Activated T-cell treated with anti-CD3 and anti-CD28 coated beads, Interleukin-2, amount 50 U/mL, for 4 hours (primary cell): ENCODE data around the gene AP1M1. TPM values are rescaled to one million over a fixed set of nuclear protein-coding genes. Genes with fewer than 3 reads are reported as not detected.
A peak's percentile ranks its signal among the peaks of the same experiment; 100 is the strongest.
"Not testable (repeated sequence)": the region's sequence is repeated elsewhere in the genome, so short reads cannot be mapped to it uniquely, and the experiment has no call there.

Experiments
- ATAC-seq, 2 donors: fragments of 200-7000 bp; cut with Tn5 transposase; one replicate each; pipeline ENCODE4 v1.10.0; 2021
- DNase-seq: peaks from one replicate; pipeline ENCODE4 v3.0.0-alpha.2; 2020
- H3K27me3 Mint-ChIP-seq: one replicate; pipeline ENCODE4 v1.8.0; 2021; ENCODE audit warnings: low read depth, mixed read lengths
- H3K36me3 Mint-ChIP-seq: one replicate; pipeline ENCODE4 v1.8.0; 2022; ENCODE audit warnings: mixed read lengths; ENCODE audit not compliant: insufficient read depth
- H3K4me1 Mint-ChIP-seq: one replicate; pipeline ENCODE4 v1.8.0; 2021; ENCODE audit warnings: low read depth, mixed read lengths
- H3K4me3 Mint-ChIP-seq: one replicate; pipeline ENCODE4 v1.8.0; 2021; ENCODE audit warnings: mild to moderate bottlenecking, moderate library complexity, mixed read lengths
- H3K9me3 Mint-ChIP-seq: one replicate; pipeline ENCODE4 v1.8.0; 2021; ENCODE audit warnings: mixed read lengths
- total RNA-seq, 3 donors: library from RNA; stranded (reverse); gene quantifications; one replicate each; pipeline ENCODE4 v1.2.1, GENCODE V29; 2021

Gene AP1M1
- total RNA-seq, 3 donors from 2014 or later: 93.4 to 109 (median 106) TPM

GRCh38 chr19:16167055-16167454, 30.7 kb upstream of the AP1M1 start:
- Mint-ChIP-seq H3K36me3 (no peaks in the 10 kb centered on the region), H3K4me3 (no peak overlapping the region), H3K4me1 (peaks cover 4% of the 10 kb centered on the region), H3K27me3 (no peaks in the 10 kb centered on the region), H3K9me3 (no peaks in the 10 kb centered on the region)
- ATAC-seq: no peak
- no peak for DNase-seq

GRCh38 chr19:16168465-16169081, 29.1 kb upstream of the AP1M1 start:
- peaks cover 4% of the 10 kb centered on the region for H3K4me1 Mint-ChIP-seq
- no peak overlapping the region for H3K4me3 Mint-ChIP-seq

GRCh38 chr19:16170134-16170533, 27.6 kb upstream of the AP1M1 start:
- no peak for ATAC-seq
- Mint-ChIP-seq H3K27me3 (no peaks in the 10 kb centered on the region), H3K9me3 (no peaks in the 10 kb centered on the region), H3K4me3 (no peak overlapping the region), H3K36me3 (no peaks in the 10 kb centered on the region), H3K4me1 (peaks cover 4% of the 10 kb centered on the region)
- no peak for DNase-seq

More at GRCh38 chr19:16168465-16169081, 29.1 kb upstream of the AP1M1 start:
- H3K36me3 Mint-ChIP-seq: no peaks in the 10 kb centered on the region
- ATAC-seq (peak in 1 of 2 donors; percentile 21), DNase-seq (no peak)
- H3K27me3 Mint-ChIP-seq: no peaks in the 10 kb centered on the region
- H3K9me3 Mint-ChIP-seq: no peaks in the 10 kb centered on the region

- ATAC-seq: no peak
Measured at GRCh38 chr19:16175954-16176353, 21.8 kb upstream of the AP1M1 start.

GRCh38 chr19:16178866-16179265, 18.8 kb upstream of the AP1M1 start:
- H3K27me3 Mint-ChIP-seq, H3K4me3 Mint-ChIP-seq, ATAC-seq, H3K9me3 Mint-ChIP-seq, DNase-seq, H3K4me1 Mint-ChIP-seq, H3K36me3 Mint-ChIP-seq: not testable (repeated sequence)

More at GRCh38 chr19:16175954-16176353, 21.8 kb upstream of the AP1M1 start:
- no peak overlapping the region for H3K4me3 Mint-ChIP-seq
- H3K9me3 Mint-ChIP-seq: no peaks in the 10 kb centered on the region
- DNase-seq: no peak
- H3K4me1 Mint-ChIP-seq: no peaks in the 10 kb centered on the region
- H3K27me3 Mint-ChIP-seq: no peaks in the 10 kb centered on the region
- H3K36me3 Mint-ChIP-seq: no peaks in the 10 kb centered on the region

GRCh38 chr19:16180611-16181010, 17.1 kb upstream of the AP1M1 start:
- Mint-ChIP-seq H3K4me1 (peaks cover 6% of the 10 kb centered on the region), H3K9me3 (no peaks in the 10 kb centered on the region), H3K36me3 (peaks cover 3% of the 10 kb centered on the region), H3K27me3 (no peaks in the 10 kb centered on the region), H3K4me3 (no peak overlapping the region)
- ATAC-seq (no peak), DNase-seq (no peak)

GRCh38 chr19:16184665-16185122, 13.0 kb upstream of the AP1M1 start:
- Mint-ChIP-seq H3K9me3 (no peaks in the 10 kb centered on the region), H3K4me3 (peak overlapping the region; percentile 100), H3K36me3 (peaks cover 12% of the 10 kb centered on the region), H3K27me3 (no peaks in the 10 kb centered on the region), H3K4me1 (peaks cover 28% of the 10 kb centered on the region)
- DNase-seq (no peak), ATAC-seq (no peak)

- DNase-seq (peak; percentile 97), ATAC-seq (peak; percentile 94)
- H3K4me3 Mint-ChIP-seq: peak within 1 kb of the TSS; percentile 100
- no peaks in the 10 kb centered on the region for H3K9me3 Mint-ChIP-seq
- H3K4me1 Mint-ChIP-seq: peaks cover 28% of the 10 kb centered on the region
- H3K27me3 Mint-ChIP-seq: no peaks in the 10 kb centered on the region
- H3K36me3 Mint-ChIP-seq: peaks cover 12% of the 10 kb centered on the region
Measured at GRCh38 chr19:16185123-16185767, 12.5 kb upstream of the AP1M1 start, which contains the start of gene FAM32A. FAM32A (plus strand) TSS chr19:16185410; CDS start chr19:16185443, 33 bp downstream.

GRCh38 chr19:16185768-16186123, 12.0 kb upstream of the AP1M1 start:
- H3K4me1 Mint-ChIP-seq: peaks cover 28% of the 10 kb centered on the region
- DNase-seq (no peak), ATAC-seq (peak; percentile 37 to 46)
- peaks cover 12% of the 10 kb centered on the region for H3K36me3 Mint-ChIP-seq
- no peaks in the 10 kb centered on the region for H3K27me3 Mint-ChIP-seq
- no peaks in the 10 kb centered on the region for H3K9me3 Mint-ChIP-seq
- peak overlapping the region; percentile 100 for H3K4me3 Mint-ChIP-seq

GRCh38 chr19:16188521-16188920, 9.2 kb upstream of the AP1M1 start:
- Mint-ChIP-seq H3K4me3 (no peak overlapping the region), H3K9me3 (no peaks in the 10 kb centered on the region)

GRCh38 chr19:16190198-16190597, 7.5 kb upstream of the AP1M1 start:
- H3K4me3 Mint-ChIP-seq: no peak overlapping the region
- no peak for DNase-seq
- H3K9me3 Mint-ChIP-seq: no peaks in the 10 kb centered on the region
- no peak for ATAC-seq
- H3K27me3 Mint-ChIP-seq: no peaks in the 10 kb centered on the region
- peaks cover 16% of the 10 kb centered on the region for H3K36me3 Mint-ChIP-seq
- peaks cover 26% of the 10 kb centered on the region for H3K4me1 Mint-ChIP-seq

More at GRCh38 chr19:16188521-16188920, 9.2 kb upstream of the AP1M1 start:
- peaks cover 16% of the 10 kb centered on the region for H3K36me3 Mint-ChIP-seq
- ATAC-seq: no peak
- DNase-seq: no peak
- H3K27me3 Mint-ChIP-seq: no peaks in the 10 kb centered on the region
- H3K4me1 Mint-ChIP-seq: peaks cover 28% of the 10 kb centered on the region

GRCh38 chr19:16190736-16191135, 7.0 kb upstream of the AP1M1 start:
- Mint-ChIP-seq H3K4me1 (peaks cover 21% of the 10 kb centered on the region), H3K4me3 (no peak overlapping the region), H3K27me3 (no peaks in the 10 kb centered on the region), H3K9me3 (no peaks in the 10 kb centered on the region), H3K36me3 (peaks cover 13% of the 10 kb centered on the region)
- DNase-seq (no peak), ATAC-seq (no peak)

- H3K4me3 Mint-ChIP-seq: no peak overlapping the region
Measured at GRCh38 chr19:16191216-16191908, 6.3 kb upstream of the AP1M1 start.

GRCh38 chr19:16193466-16193865, 4.2 kb upstream of the AP1M1 start:
- Mint-ChIP-seq H3K27me3 (no peaks in the 10 kb centered on the region), H3K4me3 (no peak overlapping the region), H3K4me1 (peaks cover 11% of the 10 kb centered on the region), H3K36me3 (peaks cover 8% of the 10 kb centered on the region), H3K9me3 (no peaks in the 10 kb centered on the region)
- no peak for DNase-seq
- no peak for ATAC-seq

More at GRCh38 chr19:16191216-16191908, 6.3 kb upstream of the AP1M1 start:
- no peak for DNase-seq
- Mint-ChIP-seq H3K27me3 (no peaks in the 10 kb centered on the region), H3K36me3 (peaks cover 13% of the 10 kb centered on the region), H3K4me1 (peaks cover 18% of the 10 kb centered on the region), H3K9me3 (no peaks in the 10 kb centered on the region)
- ATAC-seq: no peak
